Aorta (tissue), 5 donors: Measurements from ENCODE around the gene SPPL2B. TPM values are rescaled to one million over a fixed set of nuclear protein-coding genes. Genes with fewer than 3 reads are reported as not detected.

Experiments
- ATAC-seq: fragments of 200-7000 bp; cut with Tn5 transposase; one replicate; pipeline ENCODE4 v1.9.1; 2022; ENCODE audit warnings: moderate library complexity; ENCODE audit not compliant: low FRiP score
- DNase-seq, 2 donors: peaks; one replicate each; pipeline ENCODE4 v3.0.0-alpha.2; 2020
- H3K27ac ChIP-seq, 2 donors: one replicate each; pipeline ENCODE4 v1.5.1; 2013; ENCODE audit warnings: low read length in 2 of 2, mild to moderate bottlenecking in 2 of 2, moderate library complexity in 2 of 2, control low read depth in 1 of 2, inconsistent platforms in 1 of 2, low read depth in 1 of 2
- H3K27me3 ChIP-seq, 2 donors: one replicate each; pipeline ENCODE4 v1.6.1; 2013; ENCODE audit warnings: control low read depth in 1 of 2, low read length in 1 of 2, mild to moderate bottlenecking in 1 of 2, moderate library complexity in 1 of 2; ENCODE audit not compliant: insufficient read depth in 2 of 2, control insufficient read depth in 1 of 2
- H3K36me3 ChIP-seq, 2 donors: one replicate each; pipeline ENCODE4 v1.6.1; 2013; ENCODE audit warnings: control low read depth in 1 of 2, low read length in 1 of 2, mild to moderate bottlenecking in 1 of 2; ENCODE audit not compliant: insufficient read depth in 2 of 2, control insufficient read depth in 1 of 2
- H3K4me1 ChIP-seq, 2 donors: one replicate each; pipeline ENCODE4 v1.6.1; 2013; ENCODE audit warnings: low read length in 2 of 2, control low read depth in 1 of 2, mild to moderate bottlenecking in 1 of 2, moderate library complexity in 1 of 2; ENCODE audit not compliant: insufficient read depth in 2 of 2, control insufficient read depth in 1 of 2
- H3K4me3 ChIP-seq, 2 donors: one replicate each; pipeline ENCODE4 v1.5.1; 2013; ENCODE audit warnings: low read length in 2 of 2, control low read depth in 1 of 2, mild to moderate bottlenecking in 1 of 2
- H3K9me3 ChIP-seq: one replicate; pipeline ENCODE4 v1.6.1; 2013; ENCODE audit warnings: mild to moderate bottlenecking, low read length; ENCODE audit not compliant: control insufficient read depth
- WGBS, 2 donors: extraction: QIAGEN DNeasy Blood & Tissue Kit; methylation state at CpG; one replicate each; pipeline ENCODE4 v1.1.7; 2013; 5-methylcytosine and 5-hydroxymethylcytosine counted together
- intact Hi-C, 2 donors: fragments of 100-400 bp; cut with DNase I; formaldehyde crosslinking; loops; one replicate each; pipeline versions ENCODE4 v1.14.2 to v1.15.0; 2022
- polyA plus RNA-seq, 2 donors: library from polyadenylated mRNA; stranded (reverse); fragments of 200-250 nt; gene quantifications; one replicate each; pipeline ENCODE4 v1.2.3, GENCODE V29; 2013
- total RNA-seq, 2 donors: library from RNA; stranded (reverse); fragmentation: NEBNext Ultra II Directional; extraction: Animal tissue kit (Norgen Biotek cat#: 25700); gene quantifications; one replicate each; pipeline ENCODE4 v1.2.1, GENCODE V29; 2021
- donor health status: healthy with polysubstance abuse.
- donor health status: Bipolar disorder and iron deficiency.
- donor health status: DM: no; HTN: no; CAD: no.
- donor health status: DM: no; HTN: no; CAD: no.
- donor health status: DM: yes; HTN: yes; CAD: no.

SPPL2B gene
- total and polyA plus RNA-seq, 4 donors: 13.3 to 78.1 (median 39.2) TPM

DNA sequence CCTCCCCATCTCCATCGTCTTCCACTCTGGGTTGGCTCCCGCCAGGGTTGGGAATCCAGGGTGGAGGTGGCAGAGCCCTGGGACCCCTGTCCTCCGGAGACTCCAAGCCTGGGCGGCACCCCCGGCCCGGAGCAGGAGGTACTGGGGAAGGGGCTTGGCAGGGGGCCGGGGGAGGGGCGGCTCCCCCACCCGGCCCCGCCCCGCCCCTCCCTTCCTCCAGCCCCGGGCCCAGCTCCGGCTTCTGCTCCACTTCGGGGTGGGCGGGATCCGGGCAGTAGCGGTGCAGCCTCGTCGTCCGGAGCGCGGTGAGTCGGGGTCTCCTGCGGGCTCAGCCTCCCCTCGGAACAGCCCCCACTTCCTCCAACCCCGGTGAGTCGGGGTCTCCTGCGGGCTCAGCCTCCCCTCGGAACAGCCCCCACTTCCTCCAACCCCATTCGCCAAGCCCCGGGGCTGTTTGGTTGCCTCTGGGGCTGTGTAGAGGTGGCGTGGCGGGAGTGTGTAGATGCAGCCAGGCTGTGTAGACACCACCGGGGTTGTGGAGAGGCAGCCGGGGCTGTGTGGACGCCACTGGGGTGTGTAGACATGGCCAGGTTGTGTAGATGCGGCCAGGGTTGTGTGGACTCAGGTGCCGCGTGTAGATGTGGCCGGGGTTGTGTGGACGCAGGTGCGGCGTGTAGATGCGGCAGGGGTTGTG lies 31.7 kb downstream of the SPPL2B start, which contains the start of gene TMPRSS9:
TMPRSS9 (plus strand) TSS at position 274 of the 694 bp plus-strand sequence. CDS start 29,521 bp downstream, outside the sequence.
- no peaks in the 10 kb centered on the region for H3K9me3 ChIP-seq
- intact Hi-C loops: no loop called here
- H3K27ac ChIP-seq: no peak within 1 kb of the TSS
- 23 to 24% methylated on average over 41 to 44 of the region's 44 CpGs for WGBS, 2 donors
- DNase-seq (no peak), ATAC-seq (no peak)
- no peaks in the 10 kb centered on the region for H3K36me3 ChIP-seq
- H3K27me3 ChIP-seq: peaks cover 0 to 1% of the 10 kb centered on the region in 2 donors
- no peaks in the 10 kb centered on the region for H3K4me1 ChIP-seq
- no peak within 1 kb of the TSS for H3K4me3 ChIP-seq

DNA sequence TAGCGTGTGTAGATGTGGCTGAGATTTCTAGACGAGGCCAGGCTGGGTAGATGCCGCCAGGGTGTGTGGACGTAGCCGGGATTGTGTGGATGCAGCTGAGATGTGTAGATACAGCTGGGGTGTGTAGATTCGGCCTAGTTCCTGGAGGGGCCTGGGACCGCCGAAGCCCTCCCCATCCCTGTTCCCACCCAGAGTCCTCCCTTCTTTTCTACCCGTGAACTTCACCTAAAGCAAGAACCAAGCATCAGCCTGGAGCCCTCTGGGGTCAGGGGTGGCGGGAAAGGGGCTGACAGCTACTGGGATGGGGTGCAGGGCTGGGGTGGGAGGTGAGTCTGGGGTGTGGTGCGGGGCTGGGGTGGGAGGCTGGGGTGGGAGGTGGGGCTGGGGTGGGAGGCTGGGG lies 32.3 kb downstream of the SPPL2B start:
- no peak for DNase-seq
- no peak overlapping the region for H3K27ac ChIP-seq
- no peak overlapping the region for H3K4me3 ChIP-seq
- peaks cover 0 to 1% of the 10 kb centered on the region in 2 donors for H3K27me3 ChIP-seq
- intact Hi-C loops: no loop called here
- no peaks in the 10 kb centered on the region for H3K4me1 ChIP-seq
- WGBS, 2 donors: 60 to 65% methylated on average over 10 to 11 of the region's 11 CpGs
- H3K9me3 ChIP-seq: no peaks in the 10 kb centered on the region
- no peak for ATAC-seq
- H3K36me3 ChIP-seq: no peaks in the 10 kb centered on the region

GRCh38 chr19:2361246-2362045 lies 33.0 kb downstream of the SPPL2B start:
- DNase-seq (no peak), ATAC-seq (no peak)
- H3K4me1 ChIP-seq: no peaks in the 10 kb centered on the region
- H3K9me3 ChIP-seq: no peaks in the 10 kb centered on the region
- WGBS, 2 donors: 27 to 30% methylated on average over 22 to 24 of the region's 24 CpGs
- no peak overlapping the region for H3K4me3 ChIP-seq
- H3K36me3 ChIP-seq: no peaks in the 10 kb centered on the region
- intact Hi-C loops: no loop called here
- H3K27me3 ChIP-seq: peaks cover 0 to 1% of the 10 kb centered on the region in 2 donors
- H3K27ac ChIP-seq: no peak overlapping the region

- no peak for DNase-seq
- peaks cover 0 to 1% of the 10 kb centered on the region in 2 donors for H3K27me3 ChIP-seq
These were observed 33.8 kb downstream of the SPPL2B start for GRCh38 chr19:2362046-2362969.

GRCh38 chr19:2362970-2363300 lies 34.5 kb downstream of the SPPL2B start:
- Histone ChIP-seq H3K4me3 (no peak overlapping the region), H3K4me1 (no peaks in the 10 kb centered on the region), H3K27ac (no peak overlapping the region), H3K9me3 (no peaks in the 10 kb centered on the region), H3K36me3 (no peaks in the 10 kb centered on the region), H3K27me3 (peaks cover 0 to 1% of the 10 kb centered on the region in 2 donors)
- ATAC-seq: no peak
- intact Hi-C loops: no loop called here
- WGBS, 2 donors: 71% methylated on average over 15 of the region's 15 CpGs
- DNase-seq: no peak

More at GRCh38 chr19:2362046-2362969, 33.8 kb downstream of the SPPL2B start:
- no peak for ATAC-seq
- H3K36me3 ChIP-seq: no peaks in the 10 kb centered on the region
- 90 to 91% methylated on average over 11 of the region's 11 CpGs for WGBS, 2 donors
- H3K27ac ChIP-seq: no peak overlapping the region
- no peaks in the 10 kb centered on the region for H3K4me1 ChIP-seq
- no peaks in the 10 kb centered on the region for H3K9me3 ChIP-seq
- no peak overlapping the region for H3K4me3 ChIP-seq
- intact Hi-C loops: no loop called here

DNA sequence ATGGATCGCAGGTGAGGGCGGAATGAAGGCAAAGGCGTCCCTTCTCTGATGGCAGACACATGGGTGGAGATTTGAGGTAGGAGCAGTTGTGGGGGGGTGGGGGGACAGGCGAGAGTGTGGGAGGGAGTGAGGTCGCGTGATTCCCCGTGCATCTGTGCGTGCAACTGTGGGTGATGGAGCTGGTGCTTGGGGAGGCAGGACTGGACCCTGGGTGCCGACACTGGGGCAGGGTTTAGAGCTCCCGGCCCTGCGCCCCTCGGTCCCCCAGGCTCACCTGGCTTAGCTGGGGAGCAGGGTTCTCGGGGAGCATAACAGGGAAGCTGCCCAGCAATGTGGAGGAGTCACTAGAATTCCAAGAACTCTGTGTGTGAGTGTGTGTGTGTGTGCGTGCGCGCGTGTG lies 34.9 kb downstream of the SPPL2B start:
- no peak overlapping the region for H3K27ac ChIP-seq
- H3K4me3 ChIP-seq: no peak overlapping the region
- no peaks in the 10 kb centered on the region for H3K36me3 ChIP-seq
- WGBS, 2 donors: 67 to 71% methylated on average over 17 of the region's 17 CpGs
- peaks cover 0 to 1% of the 10 kb centered on the region in 2 donors for H3K27me3 ChIP-seq
- DNase-seq: no peak
- H3K9me3 ChIP-seq: no peaks in the 10 kb centered on the region
- no peaks in the 10 kb centered on the region for H3K4me1 ChIP-seq
- no peak for ATAC-seq
- intact Hi-C loops: no loop called here

DNA sequence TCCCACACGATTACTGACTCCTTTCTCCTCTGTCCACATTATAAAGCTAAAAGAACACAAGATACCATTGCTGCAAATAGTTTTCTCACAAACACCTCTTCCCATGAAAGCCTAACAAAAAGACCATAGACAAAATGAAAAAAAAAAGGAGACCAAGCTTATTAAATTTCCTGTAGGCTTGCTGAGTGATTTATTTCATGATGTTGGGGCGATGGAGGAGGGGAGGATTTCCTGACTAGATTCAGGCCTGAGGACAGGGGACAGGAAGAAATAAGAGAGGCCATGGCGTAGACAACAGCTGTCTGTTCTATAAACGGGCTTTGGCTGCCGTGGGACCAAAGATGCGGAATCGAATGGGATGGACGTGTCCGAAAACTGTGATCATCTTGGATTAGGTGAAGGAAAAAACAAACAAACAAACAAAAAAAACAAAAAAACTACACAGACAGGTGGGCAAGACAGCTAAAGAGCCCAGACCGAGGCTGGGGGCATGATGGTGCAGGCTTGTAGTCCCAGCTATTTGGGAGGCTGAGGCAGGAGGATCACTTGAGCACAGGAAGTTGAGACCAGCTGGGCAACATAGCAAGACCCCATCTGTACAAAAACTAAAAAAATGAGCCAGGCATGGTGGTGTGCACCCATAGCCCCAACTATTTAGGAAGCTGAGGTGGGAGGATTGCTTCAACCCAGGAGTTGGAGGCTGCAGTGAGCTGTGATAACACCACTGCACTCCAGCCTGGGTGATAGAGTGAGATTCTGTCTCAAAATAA lies 36.9 kb downstream of the SPPL2B start:
- WGBS, 2 donors: 64 to 67% methylated on average over 10 of the region's 10 CpGs
- H3K36me3 ChIP-seq: no peaks in the 10 kb centered on the region
- ATAC-seq (no peak), DNase-seq (no peak)
- intact Hi-C loops: no loop called here
- no peak overlapping the region for H3K4me3 ChIP-seq
- H3K27me3 ChIP-seq: peaks cover 0 to 1% of the 10 kb centered on the region in 2 donors
- H3K4me1 ChIP-seq: no peaks in the 10 kb centered on the region
- H3K27ac ChIP-seq: no peak overlapping the region
- H3K9me3 ChIP-seq: peaks cover 2% of the 10 kb centered on the region

DNA sequence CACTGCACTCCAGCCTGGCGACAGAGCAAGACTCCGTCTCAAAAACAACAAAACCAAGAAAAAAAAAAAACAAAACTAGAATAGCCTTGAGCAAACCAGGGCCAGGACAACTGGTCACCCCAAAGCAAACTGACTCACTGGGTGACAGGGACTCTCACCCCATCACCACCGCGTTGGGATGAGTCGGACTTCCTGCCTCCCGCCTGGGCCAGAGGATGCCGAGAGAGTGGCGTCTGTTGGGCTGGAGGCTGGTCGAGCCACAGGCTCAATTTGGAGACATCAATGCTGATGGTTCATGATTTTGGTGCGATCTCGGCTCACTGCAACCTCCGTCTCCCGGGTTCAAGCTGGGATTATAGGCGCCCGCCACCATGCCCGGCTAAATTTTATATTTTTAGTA lies 43.2 kb downstream of the SPPL2B start:
- Histone ChIP-seq H3K27ac (no peak overlapping the region), H3K4me1 (no peaks in the 10 kb centered on the region), H3K9me3 (peaks cover 2% of the 10 kb centered on the region), H3K4me3 (no peak overlapping the region), H3K27me3 (no peaks in the 10 kb centered on the region), H3K36me3 (no peaks in the 10 kb centered on the region)
- intact Hi-C loops: no loop called here
- no peak for ATAC-seq
- no peak for DNase-seq
- 66 to 73% methylated on average over 16 of the region's 16 CpGs for WGBS, 2 donors
